MM.1S (cell line): ENCODE results near the gene NBEAL2.

Experiments used
- CTCF ChIP-seq: fragments of 300-600 bp; sonication (generic); IDR thresholded peaks from 2 replicates; pipeline ENCODE4 v1.5.1; 2016; ENCODE audit warnings: antibody characterized with exemption, low read length, mixed read lengths
- EZH2phosphoT487 ChIP-seq: fragments of 300-600 bp; sonication (generic); IDR thresholded peaks from 2 replicates; pipeline ENCODE4 v1.6.1; 2018; ENCODE audit warnings: antibody characterized with exemption, low read length

DNA sequence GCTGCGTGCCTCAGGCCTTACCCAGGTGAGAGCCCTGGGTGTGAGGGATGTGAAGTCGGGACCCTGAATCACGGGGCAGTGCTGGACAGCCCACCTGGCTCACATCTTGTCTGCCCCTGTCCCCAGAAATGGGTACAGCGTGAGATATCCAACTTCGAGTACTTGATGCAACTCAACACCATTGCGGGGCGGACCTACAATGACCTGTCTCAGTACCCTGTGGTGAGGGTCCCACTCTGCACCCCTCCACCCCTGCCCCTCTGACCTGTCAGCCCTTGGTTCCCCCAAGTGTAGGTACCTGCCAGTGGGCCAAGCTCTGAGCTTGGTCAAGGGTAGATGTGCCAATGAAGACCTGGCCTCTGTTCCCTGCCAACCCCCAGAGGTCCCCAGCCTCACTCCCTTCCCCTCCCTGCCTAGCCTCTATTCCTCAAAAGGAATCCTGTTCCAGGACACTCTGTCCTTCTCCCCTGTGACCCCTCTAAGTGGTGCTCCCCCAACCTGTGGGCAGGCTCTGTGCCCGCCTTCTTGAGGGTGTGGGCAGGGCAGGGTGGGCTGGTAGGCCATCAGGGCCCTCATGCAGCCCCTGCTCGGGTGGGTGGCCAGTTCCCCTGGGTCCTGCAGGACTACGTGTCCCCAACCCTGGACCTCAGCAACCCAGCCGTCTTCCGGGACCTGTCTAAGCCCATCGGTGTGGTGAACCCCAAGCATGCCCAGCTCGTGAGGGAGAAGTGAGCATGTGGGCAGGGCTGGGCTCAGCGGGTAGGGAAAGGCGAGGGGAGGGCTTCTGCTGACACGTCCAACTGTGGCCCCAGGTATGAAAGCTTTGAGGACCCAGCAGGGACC lies 25.1 kb downstream of the NBEAL2 start:
- TF ChIP-seq CTCF (no peak), EZH2phosphoT487 (no peak)
